Glutamatergic neuron (in vitro differentiated cells): Measurements from ENCODE around the gene PPP1R1B. TPM values are rescaled to one million over a fixed set of nuclear protein-coding genes. Genes with fewer than 3 reads are reported as not detected.

Experiments
- DNase-seq: peaks from one replicate; pipeline ENCODE4 v3.0.0; 2022
- H3K27ac Mint-ChIP-seq: one replicate; pipeline ENCODE4 v1.8.0; 2020; ENCODE audit warnings: mild to moderate bottlenecking, mixed read lengths, inconsistent platforms; ENCODE audit not compliant: unreplicated experiment
- H3K27me3 Mint-ChIP-seq: one replicate; pipeline ENCODE4 v1.8.0; 2020; ENCODE audit warnings: mild to moderate bottlenecking, moderate library complexity, mixed read lengths, inconsistent platforms; ENCODE audit not compliant: unreplicated experiment
- H3K36me3 Mint-ChIP-seq: one replicate; pipeline ENCODE4 v1.8.0; 2020; ENCODE audit warnings: mild to moderate bottlenecking, mixed read lengths, inconsistent platforms; ENCODE audit not compliant: unreplicated experiment
- H3K4me1 Mint-ChIP-seq: one replicate; pipeline ENCODE4 v1.8.0; 2020; ENCODE audit warnings: mild to moderate bottlenecking, low read depth, mixed read lengths, inconsistent platforms; ENCODE audit not compliant: unreplicated experiment
- H3K4me3 Mint-ChIP-seq: one replicate; pipeline ENCODE4 v1.8.0; 2020; ENCODE audit warnings: mild to moderate bottlenecking, mixed read lengths, inconsistent platforms; ENCODE audit not compliant: unreplicated experiment
- H3K9me3 Mint-ChIP-seq: one replicate; pipeline ENCODE4 v1.8.0; 2020; ENCODE audit warnings: mild to moderate bottlenecking, moderate library complexity, mixed read lengths, inconsistent platforms; ENCODE audit not compliant: unreplicated experiment
- CTCF ChIP-seq: fragments of 200-600 bp; sonication (generic); IDR thresholded peaks from one replicate; pipeline ENCODE4 v1.5.0; 2021; ENCODE audit not compliant: partially characterized antibody, unreplicated experiment
- total RNA-seq: library from RNA; stranded (reverse); fragmentation: NEBNext Ultra II Directional; extraction: Animal tissue kit (Norgen Biotek cat#: 25700); gene quantifications from one replicate; pipeline ENCODE4 v1.2.1, GENCODE V29; 2021; ENCODE audit not compliant: unreplicated experiment

PPP1R1B gene
- total RNA-seq, 1 donor from 2014 or later = not detected

GRCh38 chr17:39655105-39655504, 28.4 kb downstream of the PPP1R1B start:
- no peak for DNase-seq
- H3K27ac Mint-ChIP-seq = no peak overlapping the region
- H3K4me1 Mint-ChIP-seq = no peaks in the 10 kb centered on the region
- peaks cover 12% of the 10 kb centered on the region for H3K27me3 Mint-ChIP-seq
- no peaks in the 10 kb centered on the region for H3K36me3 Mint-ChIP-seq
- peaks cover 4% of the 10 kb centered on the region for H3K9me3 Mint-ChIP-seq
- no peak overlapping the region for H3K4me3 Mint-ChIP-seq
- no peak for TF ChIP-seq CTCF

GRCh38 chr17:39658346-39658745, 31.6 kb downstream of the PPP1R1B start:
- Mint-ChIP-seq H3K27ac (no peak overlapping the region), H3K27me3 (peaks cover 9% of the 10 kb centered on the region), H3K4me3 (no peak overlapping the region), H3K4me1 (peaks cover 2% of the 10 kb centered on the region), H3K36me3 (no peaks in the 10 kb centered on the region), H3K9me3 (peaks cover 2% of the 10 kb centered on the region)
- DNase-seq = no peak
- TF ChIP-seq CTCF = no peak

- TF ChIP-seq CTCF = no peak
- no peak for DNase-seq
Measured at GRCh38 chr17:39658760-39659159, 32.0 kb downstream of the PPP1R1B start.

GRCh38 chr17:39659279-39660010, 32.7 kb downstream of the PPP1R1B start:
- Mint-ChIP-seq H3K4me3 (no peak overlapping the region), H3K27ac (no peak overlapping the region), H3K4me1 (peaks cover 5% of the 10 kb centered on the region), H3K27me3 (peaks cover 9% of the 10 kb centered on the region), H3K36me3 (no peaks in the 10 kb centered on the region), H3K9me3 (peaks cover 2% of the 10 kb centered on the region)
- TF ChIP-seq CTCF = no peak
- DNase-seq = no peak

More at GRCh38 chr17:39658760-39659159, 32.0 kb downstream of the PPP1R1B start:
- no peak overlapping the region for H3K4me3 Mint-ChIP-seq
- H3K4me1 Mint-ChIP-seq = peaks cover 2% of the 10 kb centered on the region
- H3K27me3 Mint-ChIP-seq = peaks cover 9% of the 10 kb centered on the region
- peaks cover 2% of the 10 kb centered on the region for H3K9me3 Mint-ChIP-seq
- H3K36me3 Mint-ChIP-seq = no peaks in the 10 kb centered on the region
- H3K27ac Mint-ChIP-seq = no peak overlapping the region

GRCh38 chr17:39660011-39660360, 33.2 kb downstream of the PPP1R1B start:
- DNase-seq = no peak
- Mint-ChIP-seq H3K27me3 (peaks cover 8% of the 10 kb centered on the region), H3K4me1 (peaks cover 5% of the 10 kb centered on the region), H3K4me3 (no peak overlapping the region), H3K27ac (no peak overlapping the region), H3K9me3 (peaks cover 2% of the 10 kb centered on the region), H3K36me3 (no peaks in the 10 kb centered on the region)
- no peak for TF ChIP-seq CTCF
